ENCODE data around the gene SAPCD2.

DNA sequence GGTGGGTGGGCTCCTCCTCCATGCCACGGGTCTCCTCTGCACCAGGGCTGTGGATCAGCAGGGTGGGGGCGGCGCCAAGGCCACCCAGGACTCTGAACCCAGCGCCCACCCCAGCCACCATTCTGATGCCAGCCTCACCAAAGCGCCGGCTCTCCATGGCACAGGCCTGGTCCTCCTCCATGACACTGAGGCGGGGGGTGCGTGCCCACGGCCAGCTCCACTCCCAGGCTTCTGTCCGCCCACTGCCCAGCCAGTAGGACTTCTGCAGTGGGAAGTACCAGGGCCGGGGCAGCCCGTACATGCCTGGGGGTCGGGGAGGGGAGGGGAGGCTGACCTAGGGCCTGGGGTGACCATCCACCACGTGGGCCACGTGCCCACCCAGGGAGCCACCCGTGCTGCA lies 53.9 kb downstream of the SAPCD2 start:
- TF ChIP-seq RFX1 (IDR thresholded peaks at IDR 0.05) (no peak), SIRT6 (IDR thresholded peaks at IDR 0.05; ENCODE audit: low read depth, low read length) (no peak), ZNF384 (IDR thresholded peaks at IDR 0.05; ENCODE audit: low read depth, low read length) (no peak), POLR2A (conservative IDR thresholded peaks at IDR 0.05) (no peak), KLF13 (tag; IDR thresholded peaks at IDR 0.05; ENCODE audit: borderline replicate concordance, low read depth) (no peak), EZH2 (IDR thresholded peaks at IDR 0.05; ENCODE audit: borderline replicate concordance, low read depth, low read length) (no peak)
- TF ChIP-seq, protein P1, sequence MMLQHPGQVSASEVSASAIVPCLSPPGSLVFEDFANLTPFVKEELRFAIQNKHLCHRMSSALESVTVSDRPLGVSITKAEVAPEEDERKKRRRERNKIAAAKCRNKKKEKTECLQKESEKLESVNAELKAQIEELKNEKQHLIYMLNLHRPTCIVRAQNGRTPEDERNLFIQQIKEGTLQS (IDR thresholded peaks at IDR 0.05) = no peak
- TF ChIP-seq, protein P1 (CRISPR knock-in tag; conservative IDR thresholded peaks at IDR 0.05) = no peak

Measured in K562 (cell line).